ENCODE results near the gene MPO. TPM values are rescaled to one million over a fixed set of nuclear protein-coding genes. Genes with fewer than 3 reads are reported as not detected.

Gene MPO
- total RNA-seq, 1 experiment from 2014 or later = not detected

DNA sequence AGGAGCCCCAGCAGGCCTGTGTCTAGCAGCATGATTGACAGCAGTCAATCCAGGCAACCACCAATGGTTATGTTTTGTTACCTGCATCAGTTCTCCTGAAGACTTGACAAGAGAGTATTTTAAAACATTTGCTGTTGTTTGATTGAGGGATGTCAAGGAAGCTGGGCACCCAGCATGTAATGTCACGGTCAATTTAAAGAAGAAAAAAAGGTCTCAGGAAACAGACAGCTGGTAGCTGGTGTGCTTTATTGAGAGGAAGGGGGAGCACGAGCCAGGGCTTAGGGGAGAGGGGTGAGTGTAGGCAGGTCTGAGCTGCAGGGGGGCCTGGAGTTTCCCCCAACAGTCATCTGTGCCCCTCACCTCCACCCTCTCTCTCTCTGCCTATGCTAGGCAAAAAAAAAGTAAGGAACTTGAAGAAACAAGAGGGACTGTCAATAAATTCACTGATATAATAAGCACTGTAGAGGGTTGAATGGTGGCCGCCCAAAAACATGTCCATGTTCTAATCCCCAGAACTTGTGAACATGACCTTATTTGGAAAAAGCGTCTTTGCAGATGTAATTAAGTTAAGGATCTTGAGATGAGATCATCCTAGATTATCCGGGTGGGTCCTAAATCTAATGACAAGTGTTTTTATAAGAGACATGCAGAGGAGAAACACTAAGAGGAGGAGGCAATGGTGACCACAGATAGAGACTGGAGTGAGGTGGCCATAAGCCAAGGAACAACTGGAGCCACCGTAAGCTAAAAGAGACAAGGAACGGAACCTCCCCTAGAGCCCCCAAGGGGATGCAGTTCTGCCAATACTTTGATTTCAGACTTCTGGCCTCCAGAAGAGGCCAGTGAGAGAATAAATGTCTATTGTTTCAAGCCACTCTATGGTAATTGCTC is 33.3 kb upstream of the MPO start (continued):
- TF ChIP-seq, protein P1, sequence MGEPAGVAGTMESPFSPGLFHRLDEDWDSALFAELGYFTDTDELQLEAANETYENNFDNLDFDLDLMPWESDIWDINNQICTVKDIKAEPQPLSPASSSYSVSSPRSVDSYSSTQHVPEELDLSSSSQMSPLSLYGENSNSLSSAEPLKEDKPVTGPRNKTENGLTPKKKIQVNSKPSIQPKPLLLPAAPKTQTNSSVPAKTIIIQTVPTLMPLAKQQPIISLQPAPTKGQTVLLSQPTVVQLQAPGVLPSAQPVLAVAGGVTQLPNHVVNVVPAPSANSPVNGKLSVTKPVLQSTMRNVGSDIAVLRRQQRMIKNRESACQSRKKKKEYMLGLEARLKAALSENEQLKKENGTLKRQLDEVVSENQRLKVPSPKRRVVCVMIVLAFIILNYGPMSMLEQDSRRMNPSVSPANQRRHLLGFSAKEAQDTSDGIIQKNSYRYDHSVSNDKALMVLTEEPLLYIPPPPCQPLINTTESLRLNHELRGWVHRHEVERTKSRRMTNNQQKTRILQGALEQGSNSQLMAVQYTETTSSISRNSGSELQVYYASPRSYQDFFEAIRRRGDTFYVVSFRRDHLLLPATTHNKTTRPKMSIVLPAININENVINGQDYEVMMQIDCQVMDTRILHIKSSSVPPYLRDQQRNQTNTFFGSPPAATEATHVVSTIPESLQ (CRISPR knock-in tag; IDR thresholded peaks at IDR 0.05) = no peak
- TF ChIP-seq GTF2I (CRISPR knock-in tag; conservative IDR thresholded peaks at IDR 0.05) (no peak), RORB (CRISPR knock-in tag; IDR thresholded peaks at IDR 0.05) (no peak), NFE2L1 (CRISPR knock-in tag; IDR thresholded peaks at IDR 0.05) (no peak), ETV6 (CRISPR knock-in tag; IDR thresholded peaks at IDR 0.05) (no peak), ZNF219 (CRISPR knock-in tag; IDR thresholded peaks at IDR 0.05; ENCODE audit: borderline replicate concordance) (no peak)

DNA sequence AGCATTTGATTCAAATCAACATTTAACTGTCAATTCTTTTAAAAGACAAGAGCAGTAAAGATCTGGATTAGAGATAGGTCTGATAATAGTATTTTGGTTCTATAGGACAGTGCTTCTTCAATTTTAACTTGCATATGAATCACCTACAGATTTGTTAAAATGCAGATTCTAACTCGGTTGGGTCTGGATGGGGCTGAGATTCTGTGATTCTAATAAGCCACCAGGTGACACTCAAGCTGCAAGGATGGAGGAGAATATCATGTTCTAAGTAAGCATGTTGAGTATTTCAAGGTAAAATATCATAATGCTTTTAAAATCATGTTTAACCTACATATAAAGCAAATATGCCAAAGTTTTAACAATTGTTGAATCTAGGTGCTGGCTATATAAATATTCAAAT is 32.1 kb upstream of the MPO start:
- POLR2A ChIA-PET = no interaction called here
- no peak for ATAC-seq
- DNase-seq (ENCODE audit: low spot score) = no peak
- CTCF ChIA-PET = interaction anchor here (0.6 to 8.3 kb wide), 10 partner anchors 7 to 138 kb away, joined by 3 to 97 read pairs (median 4); partner anchors contain the start of gene SUPT4H1
- no peaks in the 10 kb centered on the region for H3K9me3 Mint-ChIP-seq
- peaks cover 5% of the 10 kb centered on the region for H3K4me1 Mint-ChIP-seq
- no peaks in the 10 kb centered on the region; the same call in 1 of the 2 replicates for H3K27me3 Mint-ChIP-seq (ENCODE audit: low read depth)
- H3K4me3 Mint-ChIP-seq = no peak overlapping the region
- H3K27ac Mint-ChIP-seq = no peak overlapping the region
- H3K36me3 Mint-ChIP-seq = no peaks in the 10 kb centered on the region
- TF ChIP-seq, protein P2, sequence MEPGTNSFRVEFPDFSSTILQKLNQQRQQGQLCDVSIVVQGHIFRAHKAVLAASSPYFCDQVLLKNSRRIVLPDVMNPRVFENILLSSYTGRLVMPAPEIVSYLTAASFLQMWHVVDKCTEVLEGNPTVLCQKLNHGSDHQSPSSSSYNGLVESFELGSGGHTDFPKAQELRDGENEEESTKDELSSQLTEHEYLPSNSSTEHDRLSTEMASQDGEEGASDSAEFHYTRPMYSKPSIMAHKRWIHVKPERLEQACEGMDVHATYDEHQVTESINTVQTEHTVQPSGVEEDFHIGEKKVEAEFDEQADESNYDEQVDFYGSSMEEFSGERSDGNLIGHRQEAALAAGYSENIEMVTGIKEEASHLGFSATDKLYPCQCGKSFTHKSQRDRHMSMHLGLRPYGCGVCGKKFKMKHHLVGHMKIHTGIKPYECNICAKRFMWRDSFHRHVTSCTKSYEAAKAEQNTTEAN (CRISPR knock-in tag; IDR thresholded peaks at IDR 0.05) = no peak
- TF ChIP-seq ATF2 (CRISPR knock-in tag; IDR thresholded peaks at IDR 0.05; ENCODE audit: borderline replicate concordance, low read depth) = no peak
- no peak for TF ChIP-seq RELA (CRISPR knock-in tag; IDR thresholded peaks at IDR 0.05; ENCODE audit: borderline replicate concordance)
- TF ChIP-seq, protein P3, sequence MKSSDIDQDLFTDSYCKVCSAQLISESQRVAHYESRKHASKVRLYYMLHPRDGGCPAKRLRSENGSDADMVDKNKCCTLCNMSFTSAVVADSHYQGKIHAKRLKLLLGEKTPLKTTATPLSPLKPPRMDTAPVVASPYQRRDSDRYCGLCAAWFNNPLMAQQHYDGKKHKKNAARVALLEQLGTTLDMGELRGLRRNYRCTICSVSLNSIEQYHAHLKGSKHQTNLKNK (CRISPR knock-in tag; IDR thresholded peaks at IDR 0.05) = no peak
- TF ChIP-seq, protein P4, sequence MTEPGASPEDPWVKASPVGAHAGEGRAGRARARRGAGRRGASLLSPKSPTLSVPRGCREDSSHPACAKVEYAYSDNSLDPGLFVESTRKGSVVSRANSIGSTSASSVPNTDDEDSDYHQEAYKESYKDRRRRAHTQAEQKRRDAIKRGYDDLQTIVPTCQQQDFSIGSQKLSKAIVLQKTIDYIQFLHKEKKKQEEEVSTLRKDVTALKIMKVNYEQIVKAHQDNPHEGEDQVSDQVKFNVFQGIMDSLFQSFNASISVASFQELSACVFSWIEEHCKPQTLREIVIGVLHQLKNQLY (CRISPR knock-in tag; IDR thresholded peaks at IDR 0.05) = no peak
- no peak for TF ChIP-seq NR1H2 (CRISPR knock-in tag; IDR thresholded peaks at IDR 0.05)
- TF ChIP-seq RORB (CRISPR knock-in tag; IDR thresholded peaks at IDR 0.05) = no peak
- no peak for TF ChIP-seq NFATC4 (CRISPR knock-in tag; IDR thresholded peaks at IDR 0.05)
- TF ChIP-seq IRF2 (CRISPR knock-in tag; IDR thresholded peaks at IDR 0.05; ENCODE audit: borderline replicate concordance, low read depth) = no peak
- no peak for TF ChIP-seq GRHL2 (CRISPR knock-in tag; IDR thresholded peaks at IDR 0.05; ENCODE audit: insufficient replicate concordance, severe bottlenecking)
- no peak for TF ChIP-seq CREM (CRISPR knock-in tag; IDR thresholded peaks at IDR 0.05)
- TF ChIP-seq, protein P5, sequence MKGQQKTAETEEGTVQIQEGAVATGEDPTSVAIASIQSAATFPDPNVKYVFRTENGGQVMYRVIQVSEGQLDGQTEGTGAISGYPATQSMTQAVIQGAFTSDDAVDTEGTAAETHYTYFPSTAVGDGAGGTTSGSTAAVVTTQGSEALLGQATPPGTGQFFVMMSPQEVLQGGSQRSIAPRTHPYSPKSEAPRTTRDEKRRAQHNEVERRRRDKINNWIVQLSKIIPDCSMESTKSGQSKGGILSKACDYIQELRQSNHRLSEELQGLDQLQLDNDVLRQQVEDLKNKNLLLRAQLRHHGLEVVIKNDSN (CRISPR knock-in tag; IDR thresholded peaks at IDR 0.05) = no peak
- TF ChIP-seq, protein P6, sequence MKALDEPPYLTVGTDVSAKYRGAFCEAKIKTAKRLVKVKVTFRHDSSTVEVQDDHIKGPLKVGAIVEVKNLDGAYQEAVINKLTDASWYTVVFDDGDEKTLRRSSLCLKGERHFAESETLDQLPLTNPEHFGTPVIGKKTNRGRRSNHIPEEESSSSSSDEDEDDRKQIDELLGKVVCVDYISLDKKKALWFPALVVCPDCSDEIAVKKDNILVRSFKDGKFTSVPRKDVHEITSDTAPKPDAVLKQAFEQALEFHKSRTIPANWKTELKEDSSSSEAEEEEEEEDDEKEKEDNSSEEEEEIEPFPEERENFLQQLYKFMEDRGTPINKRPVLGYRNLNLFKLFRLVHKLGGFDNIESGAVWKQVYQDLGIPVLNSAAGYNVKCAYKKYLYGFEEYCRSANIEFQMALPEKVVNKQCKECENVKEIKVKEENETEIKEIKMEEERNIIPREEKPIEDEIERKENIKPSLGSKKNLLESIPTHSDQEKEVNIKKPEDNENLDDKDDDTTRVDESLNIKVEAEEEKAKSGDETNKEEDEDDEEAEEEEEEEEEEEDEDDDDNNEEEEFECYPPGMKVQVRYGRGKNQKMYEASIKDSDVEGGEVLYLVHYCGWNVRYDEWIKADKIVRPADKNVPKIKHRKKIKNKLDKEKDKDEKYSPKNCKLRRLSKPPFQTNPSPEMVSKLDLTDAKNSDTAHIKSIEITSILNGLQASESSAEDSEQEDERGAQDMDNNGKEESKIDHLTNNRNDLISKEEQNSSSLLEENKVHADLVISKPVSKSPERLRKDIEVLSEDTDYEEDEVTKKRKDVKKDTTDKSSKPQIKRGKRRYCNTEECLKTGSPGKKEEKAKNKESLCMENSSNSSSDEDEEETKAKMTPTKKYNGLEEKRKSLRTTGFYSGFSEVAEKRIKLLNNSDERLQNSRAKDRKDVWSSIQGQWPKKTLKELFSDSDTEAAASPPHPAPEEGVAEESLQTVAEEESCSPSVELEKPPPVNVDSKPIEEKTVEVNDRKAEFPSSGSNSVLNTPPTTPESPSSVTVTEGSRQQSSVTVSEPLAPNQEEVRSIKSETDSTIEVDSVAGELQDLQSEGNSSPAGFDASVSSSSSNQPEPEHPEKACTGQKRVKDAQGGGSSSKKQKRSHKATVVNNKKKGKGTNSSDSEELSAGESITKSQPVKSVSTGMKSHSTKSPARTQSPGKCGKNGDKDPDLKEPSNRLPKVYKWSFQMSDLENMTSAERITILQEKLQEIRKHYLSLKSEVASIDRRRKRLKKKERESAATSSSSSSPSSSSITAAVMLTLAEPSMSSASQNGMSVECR (CRISPR knock-in tag; IDR thresholded peaks at IDR 0.05; ENCODE audit: borderline replicate concordance) = no peak
- TF ChIP-seq, protein P7, sequence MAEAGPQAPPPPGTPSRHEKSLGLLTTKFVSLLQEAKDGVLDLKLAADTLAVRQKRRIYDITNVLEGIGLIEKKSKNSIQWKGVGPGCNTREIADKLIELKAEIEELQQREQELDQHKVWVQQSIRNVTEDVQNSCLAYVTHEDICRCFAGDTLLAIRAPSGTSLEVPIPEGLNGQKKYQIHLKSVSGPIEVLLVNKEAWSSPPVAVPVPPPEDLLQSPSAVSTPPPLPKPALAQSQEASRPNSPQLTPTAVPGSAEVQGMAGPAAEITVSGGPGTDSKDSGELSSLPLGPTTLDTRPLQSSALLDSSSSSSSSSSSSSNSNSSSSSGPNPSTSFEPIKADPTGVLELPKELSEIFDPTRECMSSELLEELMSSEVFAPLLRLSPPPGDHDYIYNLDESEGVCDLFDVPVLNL (CRISPR knock-in tag; IDR thresholded peaks at IDR 0.05; ENCODE audit: borderline replicate concordance, low read depth) = no peak
- TF ChIP-seq GABPB1 (CRISPR knock-in tag; IDR thresholded peaks at IDR 0.05) = no peak
- TF ChIP-seq, protein P8, sequence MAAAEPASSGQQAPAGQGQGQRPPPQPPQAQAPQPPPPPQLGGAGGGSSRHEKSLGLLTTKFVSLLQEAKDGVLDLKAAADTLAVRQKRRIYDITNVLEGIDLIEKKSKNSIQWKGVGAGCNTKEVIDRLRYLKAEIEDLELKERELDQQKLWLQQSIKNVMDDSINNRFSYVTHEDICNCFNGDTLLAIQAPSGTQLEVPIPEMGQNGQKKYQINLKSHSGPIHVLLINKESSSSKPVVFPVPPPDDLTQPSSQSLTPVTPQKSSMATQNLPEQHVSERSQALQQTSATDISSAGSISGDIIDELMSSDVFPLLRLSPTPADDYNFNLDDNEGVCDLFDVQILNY (CRISPR knock-in tag; IDR thresholded peaks at IDR 0.05) = no peak
- no peak for TF ChIP-seq ZBTB21 (CRISPR knock-in tag; IDR thresholded peaks at IDR 0.05; ENCODE audit: borderline replicate concordance)
